HG03575 (cell line): ENCODE data around the gene LDB1.
A peak's percentile ranks its signal among the peaks of the same experiment; 100 is the strongest.

Experiments
- ATAC-seq: cut with Tn5 transposase; IDR thresholded peaks from one replicate; pipeline ENCODE4 v1.9.1; 2021; ENCODE audit not compliant: unreplicated experiment, insufficient number of reproducible peaks, low FRiP score; ENCODE audit errors: extremely low read depth

The LDB1 gene

DNA sequence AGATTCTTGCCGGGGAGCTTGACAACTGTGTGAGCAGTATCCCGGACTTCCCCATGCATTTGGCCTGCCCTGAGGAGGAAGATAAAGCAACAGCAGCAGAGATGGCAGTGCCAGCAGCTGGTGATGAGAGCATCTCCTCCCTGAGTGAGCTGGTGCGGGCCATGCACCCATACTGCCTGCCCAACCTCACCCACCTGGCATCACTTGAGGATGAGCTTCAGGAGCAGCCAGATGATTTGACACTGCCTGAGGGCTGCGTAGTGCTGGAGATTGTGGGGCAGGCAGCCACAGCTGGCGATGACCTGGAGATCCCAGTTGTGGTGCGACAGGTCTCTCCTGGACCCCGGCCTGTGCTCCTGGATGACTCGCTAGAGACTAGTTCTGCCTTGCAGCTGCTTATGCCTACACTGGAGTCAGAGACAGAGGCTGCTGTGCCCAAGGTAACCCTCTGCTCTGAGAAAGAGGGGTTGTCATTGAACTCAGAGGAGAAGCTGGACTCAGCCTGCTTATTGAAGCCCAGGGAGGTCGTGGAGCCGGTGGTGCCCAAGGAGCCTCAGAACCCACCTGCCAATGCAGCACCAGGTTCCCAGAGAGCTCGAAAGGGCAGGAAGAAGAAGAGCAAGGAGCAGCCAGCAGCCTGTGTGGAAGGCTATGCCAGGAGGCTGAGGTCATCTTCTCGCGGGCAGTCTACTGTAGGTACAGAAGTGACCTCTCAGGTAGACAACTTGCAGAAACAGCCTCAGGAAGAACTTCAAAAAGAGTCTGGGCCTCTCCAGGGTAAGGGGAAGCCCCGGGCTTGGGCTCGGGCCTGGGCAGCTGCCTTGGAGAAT, 19.3 kb upstream of the LDB1 start:
- no peak for ATAC-seq

DNA sequence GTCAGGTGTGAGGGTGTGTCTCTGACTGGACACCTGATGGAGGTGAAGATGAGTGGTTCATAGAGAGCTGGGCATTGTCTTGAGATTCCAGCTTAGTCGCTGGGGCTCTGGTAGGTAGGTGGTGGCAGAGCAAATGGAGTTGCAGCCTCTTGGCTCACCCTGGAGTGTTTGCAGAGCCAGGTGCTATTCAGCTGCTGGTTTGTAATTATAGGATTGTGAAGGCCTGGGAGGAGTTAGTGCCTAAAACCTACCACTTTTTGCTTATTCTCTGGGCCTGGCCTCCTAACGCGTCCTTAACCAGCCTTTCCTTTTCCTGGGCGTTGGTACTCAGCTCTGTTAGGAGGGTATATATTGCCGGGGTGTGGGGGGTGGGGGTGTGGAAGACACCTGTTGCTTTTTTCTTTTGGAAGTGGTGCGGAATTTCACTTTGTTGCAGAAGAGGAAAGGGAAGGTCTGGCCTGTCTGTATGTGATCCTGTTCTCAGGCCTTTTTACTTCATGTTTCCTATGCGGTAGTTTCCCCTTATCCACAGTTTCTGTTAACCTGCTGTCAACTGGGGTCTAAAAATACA, 15.9 kb upstream of the LDB1 start:
- no peak for ATAC-seq

DNA sequence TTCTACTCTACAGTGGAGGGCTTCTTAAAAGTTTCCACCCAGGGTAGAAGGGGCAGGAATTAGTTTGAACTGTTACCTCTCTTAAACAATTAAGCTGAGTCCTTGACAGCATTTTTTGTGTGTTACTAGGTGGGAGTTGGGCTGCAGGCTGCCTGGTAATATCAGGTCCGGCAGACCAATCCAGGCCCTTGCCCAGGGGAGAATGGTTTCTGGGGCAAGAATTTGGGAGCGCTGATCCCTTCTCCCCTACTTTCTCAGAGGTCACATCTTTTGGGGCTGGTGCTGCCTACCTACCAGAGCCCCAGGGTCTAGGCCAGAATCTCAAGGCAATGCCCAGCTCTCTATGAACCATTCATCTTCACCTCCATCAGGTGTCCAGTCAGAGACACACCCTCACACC, 14.2 kb upstream of the LDB1 start:
- ATAC-seq: no peak

DNA sequence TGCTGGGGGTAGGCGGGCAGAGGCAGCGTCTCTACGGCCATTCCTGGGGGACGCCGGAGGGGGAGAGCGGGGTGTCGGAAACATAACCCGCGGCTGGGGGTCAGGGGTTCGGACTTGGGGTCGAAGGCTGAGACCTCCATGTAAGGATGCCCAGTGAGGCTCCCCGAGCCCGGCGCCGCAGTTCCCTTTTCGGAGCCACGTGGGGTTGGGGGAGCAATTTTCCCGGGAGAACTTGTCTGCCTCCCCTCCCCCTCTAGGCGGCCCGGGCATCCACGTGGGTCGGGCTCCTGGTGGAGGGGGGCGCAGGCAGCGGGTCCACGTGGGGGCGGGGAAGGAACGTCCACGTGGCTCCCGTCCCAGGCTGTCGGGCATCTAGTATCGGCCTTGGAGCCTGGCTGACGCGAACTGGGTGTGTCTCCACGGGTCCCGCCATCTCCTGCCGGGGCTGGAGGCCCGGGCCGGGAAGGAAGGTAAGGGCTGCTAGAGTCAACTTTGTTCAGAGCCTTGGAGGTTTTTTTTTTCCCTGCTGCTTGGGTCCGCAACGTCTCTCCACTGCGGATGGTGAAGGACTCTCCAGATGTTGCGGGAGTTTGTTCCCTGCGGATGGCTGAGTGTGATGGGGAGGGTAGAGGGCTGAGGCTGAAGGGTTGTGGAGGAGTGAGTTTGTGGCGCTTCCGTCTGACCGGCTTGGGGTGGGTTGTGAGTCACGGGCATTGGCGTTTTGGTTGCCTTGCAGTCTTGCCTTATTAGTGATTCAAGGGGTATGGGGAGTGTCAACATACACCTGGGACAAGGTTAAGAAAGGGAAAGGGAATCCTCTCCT, 13.4 kb upstream of the LDB1 start:
- no peak for ATAC-seq

DNA sequence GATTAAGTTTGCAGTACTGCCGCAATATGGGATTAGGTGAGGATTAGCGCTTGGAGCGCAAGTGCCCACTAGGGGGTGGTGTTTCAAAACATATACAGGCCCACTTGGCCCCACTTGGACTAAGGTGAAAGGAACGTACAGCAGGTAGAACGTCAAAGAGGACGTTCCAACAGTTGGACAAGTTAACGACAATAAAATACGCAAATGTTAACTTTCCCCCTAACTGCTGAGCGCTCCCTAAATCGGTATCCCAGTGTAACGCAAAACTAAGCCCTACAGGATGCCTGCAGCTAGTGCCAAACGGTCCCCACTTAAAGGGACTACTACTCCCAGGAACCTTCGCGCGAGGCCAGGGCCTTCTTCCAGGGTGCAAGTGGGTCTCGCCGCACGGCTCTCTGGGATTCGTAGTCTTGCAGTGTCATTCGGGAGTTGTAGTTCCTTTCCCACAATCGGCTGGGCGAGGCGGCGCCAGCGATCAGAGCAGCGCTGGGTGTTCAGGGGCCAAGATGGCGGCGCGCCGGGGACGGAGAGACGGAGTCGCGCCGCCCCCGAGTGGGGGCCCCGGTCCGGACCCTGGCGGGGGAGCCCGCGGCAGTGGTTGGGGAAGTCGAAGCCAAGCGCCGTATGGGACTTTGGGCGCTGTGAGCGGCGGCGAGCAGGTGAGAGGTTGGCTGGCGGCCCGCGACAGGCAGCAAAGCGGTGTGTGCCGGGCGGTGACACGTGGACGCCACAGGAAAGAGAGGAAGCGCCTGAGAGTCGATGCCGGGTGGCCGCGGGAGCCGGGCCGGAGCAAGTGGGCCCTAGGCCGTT, 12.6 kb upstream of the LDB1 start, which contains the start of gene PPRC1:
Gene PPRC1 (plus strand): TSS at position 478 of the 810 bp plus-strand sequence. CDS start 29 bp downstream, at position 507.
- ATAC-seq: peak; percentile 70

DNA sequence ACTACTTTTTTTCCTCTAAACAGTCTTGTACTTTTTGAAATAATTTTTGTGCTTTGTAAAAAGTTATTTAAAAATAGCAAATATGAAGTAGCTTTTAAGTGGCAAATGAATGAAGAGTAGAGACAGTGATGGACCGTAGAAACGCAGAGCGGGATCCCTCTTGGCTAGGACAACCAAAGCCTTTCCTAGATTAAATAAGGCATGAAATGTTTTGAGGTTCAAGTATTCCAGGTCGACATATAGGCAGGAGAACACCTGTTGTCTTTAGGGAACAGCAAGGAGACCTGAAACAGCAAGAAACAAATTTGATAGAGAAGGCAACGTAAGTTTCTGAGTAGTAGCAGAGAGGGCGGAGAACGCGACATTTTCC, 12.0 kb upstream of the LDB1 start:
- ATAC-seq: no peak

DNA sequence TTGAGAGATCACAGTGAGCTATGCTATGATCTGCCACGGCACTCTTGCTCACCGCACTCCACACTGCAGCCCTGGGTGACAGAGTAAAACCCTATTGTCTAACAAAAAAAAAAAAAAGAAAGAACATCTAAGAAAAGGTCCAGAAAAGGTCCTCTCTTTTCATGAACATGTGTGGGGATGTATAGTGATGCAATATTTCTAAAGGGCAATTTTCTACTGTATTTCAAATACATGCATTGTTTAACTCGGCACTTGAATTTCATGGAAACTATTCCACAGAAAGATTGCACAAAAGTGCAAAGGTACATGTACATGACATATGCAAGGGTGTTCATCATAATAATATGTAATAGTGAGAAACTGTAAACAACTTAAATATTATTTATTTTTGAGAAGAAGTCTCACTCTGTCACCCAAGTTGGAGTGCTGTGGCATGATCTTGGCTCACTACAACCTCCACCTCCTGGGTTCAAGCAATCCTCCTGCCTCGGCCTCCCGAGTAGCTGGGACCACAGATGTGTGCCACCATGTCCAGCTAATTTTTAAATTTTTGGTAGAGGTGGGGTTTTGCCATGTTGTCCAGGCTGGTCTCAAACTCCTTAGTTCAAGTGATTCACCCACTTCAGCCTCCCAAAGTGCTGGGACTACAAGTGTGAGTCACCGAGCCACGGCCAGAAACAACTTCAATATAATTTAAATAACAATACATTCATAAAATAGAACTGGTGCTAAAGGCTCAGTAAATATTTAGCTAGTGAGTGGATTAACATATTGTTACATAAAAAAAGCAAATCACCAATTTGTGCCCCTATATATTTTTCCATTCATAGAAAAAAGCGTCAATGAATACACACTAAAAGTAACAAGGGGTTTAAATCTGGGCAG, 11.4 kb upstream of the LDB1 start:
- no peak for ATAC-seq

DNA sequence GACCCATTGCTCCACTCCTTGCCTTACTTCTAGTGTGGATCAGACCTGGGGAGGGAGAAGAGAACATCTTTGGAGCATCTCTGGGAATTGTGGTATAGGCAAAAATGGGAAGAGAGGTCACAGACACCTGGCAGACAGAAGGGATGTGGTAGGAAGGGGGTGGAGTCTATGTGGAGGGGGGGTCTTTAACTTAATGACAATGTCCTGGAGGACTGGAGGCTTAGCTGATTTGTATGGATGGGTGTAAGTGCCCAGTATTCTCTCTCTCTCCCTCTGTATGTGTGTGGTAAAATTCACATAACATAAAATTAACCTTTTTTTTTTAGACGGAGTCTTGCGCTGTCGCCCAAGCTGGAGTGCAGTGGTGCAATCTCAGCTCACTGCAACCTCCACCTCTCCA, 3.1 kb upstream of the LDB1 start:
- no peak for ATAC-seq

DNA sequence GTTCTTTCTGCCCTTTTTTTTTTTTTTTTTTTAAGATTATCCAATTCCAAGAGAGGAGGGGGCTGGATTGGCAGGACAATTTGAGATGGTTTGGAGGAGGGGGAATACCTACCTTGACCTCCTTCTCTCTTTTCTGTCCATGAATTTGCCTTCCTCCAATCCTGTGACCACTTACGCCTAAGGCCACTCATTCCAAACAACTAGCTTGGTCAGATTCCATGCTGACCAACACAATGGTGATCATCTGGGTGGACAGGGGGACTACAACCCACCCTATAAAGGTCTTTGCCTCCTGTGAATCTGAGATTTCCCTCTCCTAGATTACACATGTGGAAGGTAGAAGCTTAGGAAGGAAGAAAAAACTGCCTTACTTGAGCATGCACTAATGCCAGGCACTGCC, 2.3 kb upstream of the LDB1 start:
- ATAC-seq: no peak

DNA sequence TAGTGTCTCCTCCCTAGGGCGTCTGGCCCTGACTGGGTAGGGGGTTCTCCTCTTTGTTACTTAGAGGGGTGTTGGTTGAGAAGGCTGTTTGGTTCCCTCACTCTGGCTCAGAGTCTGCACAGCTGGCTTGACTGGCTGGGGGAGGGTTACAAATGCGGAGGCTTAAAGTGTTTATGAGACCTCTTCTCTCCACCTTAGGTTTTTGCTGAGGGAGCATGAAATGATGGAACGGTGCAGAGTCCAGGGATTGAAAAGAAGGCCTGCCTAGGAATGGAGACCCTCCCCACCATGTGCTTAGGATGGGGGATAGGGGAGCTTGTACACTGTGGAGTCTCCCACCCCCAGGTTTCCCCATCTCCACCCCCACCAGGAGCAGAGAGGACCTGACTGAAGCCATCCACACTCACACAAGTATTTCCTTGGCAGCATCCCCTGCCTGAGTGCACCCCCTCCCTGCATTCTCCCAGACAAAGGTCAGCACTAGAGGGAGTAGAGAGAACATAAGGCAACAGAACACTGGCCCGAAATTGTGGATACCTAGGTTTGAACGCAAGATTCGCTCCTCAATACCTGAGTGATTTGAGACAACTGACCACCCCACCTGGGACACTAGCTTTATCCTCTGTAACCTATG, 1.7 kb upstream of the LDB1 start:
- no peak for ATAC-seq

DNA sequence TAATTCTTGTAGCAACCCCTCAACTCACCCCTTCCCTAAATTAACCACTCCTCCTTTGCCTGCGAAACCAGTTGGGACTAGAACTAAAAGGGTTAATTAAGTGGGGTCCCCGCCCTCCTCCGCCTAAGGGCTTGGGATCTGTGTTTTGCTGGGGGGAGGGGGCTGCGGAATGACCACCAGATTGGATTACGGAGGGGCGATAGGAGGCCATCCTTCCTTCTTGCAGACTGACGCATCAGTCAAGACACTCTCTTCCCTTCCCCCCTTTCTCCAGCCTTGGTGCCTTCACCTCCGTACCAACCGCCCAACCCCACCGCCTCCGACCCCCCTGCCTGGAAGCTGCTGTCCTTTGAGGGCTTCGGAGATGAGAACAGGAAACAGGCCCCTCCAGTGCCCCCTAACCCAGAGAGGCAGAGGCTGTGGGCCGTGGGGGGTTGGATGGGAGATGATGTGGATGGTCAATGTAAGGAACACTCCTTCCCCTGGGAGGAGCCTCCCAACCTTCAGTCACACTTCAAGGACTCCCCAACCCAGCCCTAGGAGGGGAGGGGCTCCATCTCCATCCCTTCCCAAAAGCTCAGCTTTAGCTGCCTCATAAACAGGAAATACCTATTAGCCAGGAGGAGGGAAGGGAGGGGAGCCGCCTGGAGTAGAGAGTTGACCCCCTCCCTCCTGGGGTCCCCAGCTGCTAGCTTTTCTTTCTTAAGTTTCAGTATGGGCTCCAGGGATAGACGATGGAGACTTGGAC, 997 bp upstream of the LDB1 start:
- ATAC-seq: no peak

DNA sequence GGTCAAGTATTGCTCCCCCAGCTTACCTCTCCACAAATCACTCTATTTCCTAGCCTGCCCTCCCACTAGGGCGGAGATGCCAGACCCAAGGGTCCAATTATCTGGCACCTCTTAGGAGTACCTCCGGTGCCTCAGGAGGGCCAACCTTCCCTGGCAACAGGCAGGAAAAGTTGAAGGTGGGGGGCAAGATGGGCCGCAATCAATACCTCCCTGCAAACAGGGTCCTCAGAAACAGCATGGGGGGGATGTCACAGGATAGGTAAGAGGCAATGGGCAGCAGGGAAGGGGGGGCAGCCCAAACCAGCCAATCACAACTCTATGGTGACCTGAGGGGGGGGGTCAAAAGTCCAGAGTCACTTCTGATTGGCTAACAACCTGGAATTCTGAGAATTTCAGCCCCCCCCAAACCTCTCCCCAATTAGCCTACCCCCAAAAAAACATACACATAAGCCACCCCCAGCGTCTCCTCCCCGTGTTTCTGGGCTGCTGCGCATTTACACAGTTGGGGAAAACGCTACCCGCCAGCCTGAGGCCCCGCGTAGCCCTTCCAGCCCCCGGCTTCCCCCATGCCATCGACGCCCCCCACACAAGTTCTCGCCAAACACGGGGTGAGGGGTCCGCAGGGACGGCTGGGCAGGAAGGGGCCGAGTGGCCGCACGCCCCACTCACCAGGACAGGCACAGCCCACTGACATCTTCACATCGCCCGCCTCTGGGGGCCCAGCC, 589 bp downstream of the LDB1 start:
- no peak for ATAC-seq

DNA sequence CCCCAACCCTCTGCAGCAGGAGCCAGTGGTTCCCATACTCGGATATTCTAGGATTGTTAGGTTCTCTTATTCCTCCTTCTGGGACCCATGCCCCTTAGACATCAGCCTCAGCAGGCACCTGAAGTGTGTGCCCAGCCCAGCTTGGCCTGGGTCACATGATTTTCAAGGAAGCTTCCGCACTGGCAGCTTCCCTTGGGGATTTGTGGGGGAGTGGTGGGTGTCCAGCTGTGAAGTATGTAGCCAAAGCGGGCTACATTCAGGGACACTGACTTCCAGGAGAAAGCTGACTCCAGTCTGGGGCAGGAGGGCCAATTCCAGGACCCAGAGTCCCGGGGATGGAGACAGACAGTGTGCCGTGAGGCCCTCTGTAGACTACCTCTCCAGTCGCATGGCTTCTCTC, 1.3 kb downstream of the LDB1 start:
- ATAC-seq: no peak

DNA sequence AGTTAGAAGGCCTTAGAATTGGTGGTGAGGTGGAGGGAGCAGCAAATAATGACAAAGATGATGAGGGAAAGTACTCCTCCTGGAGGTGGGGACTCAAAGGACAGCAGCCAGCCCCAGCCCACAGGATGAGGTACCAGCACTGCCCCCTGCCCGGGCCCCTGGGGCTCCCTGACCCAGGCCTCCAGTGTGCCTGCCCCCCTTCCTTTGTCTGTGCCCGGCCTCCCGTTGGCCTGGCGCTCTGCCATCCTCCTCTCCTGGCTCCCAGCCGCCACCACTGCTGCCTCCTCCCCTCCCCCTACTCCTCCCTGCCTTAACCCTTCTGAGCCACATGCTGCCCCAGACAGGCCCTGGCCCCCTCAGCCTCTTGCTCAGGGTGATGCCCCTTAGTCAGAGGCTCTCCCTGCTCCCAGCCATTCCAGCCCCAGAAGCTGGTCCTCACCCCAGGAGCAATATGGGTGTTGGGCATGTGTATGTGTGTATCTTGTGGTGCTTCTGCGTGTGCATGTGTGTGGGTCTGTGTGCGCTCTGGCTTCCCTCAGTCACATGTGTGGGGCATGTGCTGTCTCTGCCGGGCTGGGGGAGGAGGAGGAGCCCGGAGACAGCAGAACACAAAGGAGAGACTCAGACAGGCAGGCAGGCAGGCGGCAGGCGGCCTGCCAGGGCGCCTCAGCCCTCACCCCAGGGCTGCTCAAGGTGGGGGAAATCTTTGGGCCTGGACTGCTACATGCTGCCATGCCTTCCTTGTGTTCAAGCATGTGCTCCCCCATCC, 2.6 kb downstream of the LDB1 start:
- no peak for ATAC-seq

DNA sequence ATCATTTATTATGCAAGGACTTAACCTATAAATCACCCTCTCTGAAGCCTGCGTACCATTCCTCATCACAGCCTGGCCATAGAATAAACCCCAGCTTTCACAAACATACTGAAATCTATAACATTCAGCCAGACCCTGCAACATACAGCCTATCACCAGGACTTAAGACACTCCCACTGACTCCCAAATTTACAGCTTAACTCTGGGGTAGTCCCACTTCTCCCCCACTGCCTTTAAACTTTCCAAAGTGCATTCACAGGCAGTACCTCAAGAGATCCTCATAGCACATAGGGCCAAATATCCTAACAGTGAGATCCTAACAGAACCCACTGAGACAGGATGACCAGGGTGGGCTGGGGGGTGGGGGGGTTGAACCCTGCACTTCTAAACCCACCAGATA, 3.5 kb downstream of the LDB1 start:
- ATAC-seq: no peak

DNA sequence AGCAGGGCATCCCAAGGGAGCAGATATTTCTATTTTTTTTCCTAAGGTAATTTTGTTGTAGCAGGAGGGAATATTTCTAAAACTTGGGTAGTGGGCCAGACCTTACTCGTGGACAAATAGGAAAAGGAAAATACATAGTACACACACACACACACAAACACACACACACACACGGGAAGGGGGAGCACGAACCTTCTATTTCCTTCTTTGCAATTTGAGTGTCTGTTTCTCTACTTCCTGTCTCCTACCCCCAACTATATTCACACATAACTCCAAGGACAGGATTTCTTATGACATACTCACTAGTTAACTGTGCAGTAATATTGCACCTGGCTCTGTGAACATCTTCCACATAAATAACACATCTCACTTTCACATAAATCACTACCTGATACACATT, 4.4 kb downstream of the LDB1 start:
- no peak for ATAC-seq
